Keratinocyte (primary cell): ENCODE data around the gene HCRT.

Experiments used
- CTCF ChIP-seq, 3 experiments: IDR thresholded peaks in 1 of 3; conservative IDR thresholded peaks in 1 of 3; optimal IDR thresholded peaks in 1 of 3; 2 replicates in 2 of 3; 3 replicates in 1 of 3; pipeline versions ENCODE3 to v1.5.1; 2011; ENCODE audit warnings: low read length in 3 of 3, mild to moderate bottlenecking in 3 of 3, moderate library complexity in 2 of 3, control low read depth in 1 of 3, inconsistent platforms in 1 of 3; ENCODE audit not compliant: insufficient read depth in 2 of 3; ENCODE audit errors: extremely low read depth in 1 of 3
- EZH2 ChIP-seq: IDR thresholded peaks from one replicate; pipeline ENCODE4 v1.6.1; 2012; ENCODE audit warnings: inconsistent platforms, mild to moderate bottlenecking, low read length, moderate library complexity

GRCh38 chr17:42163113-42163512 is 22.1 kb downstream of the HCRT start:
- TF ChIP-seq CTCF (optimal IDR thresholded peaks at IDR 0.05 in 1 of 3, IDR thresholded peaks at IDR 0.05 in 1 of 3, conservative IDR thresholded peaks at IDR 0.05 in 1 of 3; ENCODE audit: extremely low read depth in 1 of 3, insufficient read depth in 2 of 3, low read length in 3 of 3) (peak; percentile 47 to 72 (median 58)), EZH2 (no peak)
